HEK293T (cell line): ENCODE measurements around the gene FLNB.

Experiments used
- CTCF ChIA-PET: fragments of 350-600 bp; formaldehyde crosslinking; extraction: SDS; loops from one replicate; lab custom pipeline; 2021; ENCODE audit warnings: antibody characterized with exemption, inconsistent platforms; lab: Yijun Ruan, JAX
- POLR2A ChIA-PET: fragments of 350-600 bp; formaldehyde crosslinking; extraction: SDS; loops from one replicate; lab custom pipeline; 2020; ENCODE audit warnings: antibody characterized with exemption, inconsistent platforms; lab: Yijun Ruan, JAX
- DNase-seq: peaks from one replicate; pipeline ENCODE4 v3.0.0; 2012; ENCODE audit warnings: mixed read lengths; ENCODE audit errors: extremely low spot score
- ARNT ChIP-seq: fragments of 450-650 bp; IDR thresholded peaks from 2 replicates; pipeline ENCODE4 v1.6.1; 2017; ENCODE audit warnings: mild to moderate bottlenecking
- BHLHE40 ChIP-seq: fragments of 450-650 bp; IDR thresholded peaks from 2 replicates; pipeline ENCODE4 v1.6.1; 2016; ENCODE audit warnings: mild to moderate bottlenecking, moderate library complexity, borderline replicate concordance
- CTBP1 ChIP-seq: fragments of 450-650 bp; IDR thresholded peaks from 2 replicates; pipeline ENCODE4 v1.6.1; 2016; ENCODE audit warnings: borderline replicate concordance
- ELF4 ChIP-seq: fragments of 450-650 bp; IDR thresholded peaks from 2 replicates; pipeline ENCODE4 v1.6.1; 2017; ENCODE audit warnings: antibody characterized with exemption
- FOXA1 ChIP-seq: fragments of 450-650 bp; IDR thresholded peaks from 2 replicates; pipeline ENCODE4 v1.6.1; 2016; ENCODE audit warnings: mild to moderate bottlenecking
- FOXK2 ChIP-seq: fragments of 450-650 bp; IDR thresholded peaks from 2 replicates; pipeline ENCODE4 v1.6.1; 2016; ENCODE audit warnings: mild to moderate bottlenecking
- FOXM1 ChIP-seq: fragments of 450-650 bp; IDR thresholded peaks from 2 replicates; pipeline ENCODE4 v1.6.1; 2017; ENCODE audit warnings: mild to moderate bottlenecking, borderline replicate concordance
- HDGF ChIP-seq: fragments of 450-650 bp; IDR thresholded peaks from 2 replicates; pipeline ENCODE4 v1.6.1; 2017; ENCODE audit warnings: antibody characterized with exemption, borderline replicate concordance
- L3MBTL2 ChIP-seq: fragments of 450-650 bp; conservative IDR thresholded peaks from 2 replicates; pipeline ENCODE4 v1.6.1; 2016; ENCODE audit warnings: mild to moderate bottlenecking
- LEF1 ChIP-seq: fragments of 450-650 bp; IDR thresholded peaks from 2 replicates; pipeline ENCODE4 v1.6.1; 2017; ENCODE audit warnings: mild to moderate bottlenecking, borderline replicate concordance
- NFRKB ChIP-seq: fragments of 450-650 bp; IDR thresholded peaks from 2 replicates; pipeline ENCODE4 v1.6.1; 2016; ENCODE audit warnings: mild to moderate bottlenecking, moderate library complexity
- PKNOX1 ChIP-seq: fragments of 450-650 bp; IDR thresholded peaks from 2 replicates; pipeline ENCODE4 v1.6.1; 2016
- SP1 ChIP-seq: fragments of 450-650 bp; IDR thresholded peaks from 2 replicates; pipeline ENCODE4 v1.6.1; 2017
- SUZ12 ChIP-seq: fragments of 450-650 bp; IDR thresholded peaks from 2 replicates; pipeline ENCODE4 v1.6.1; 2016; ENCODE audit warnings: mild to moderate bottlenecking
- TARDBP ChIP-seq: fragments of 450-650 bp; IDR thresholded peaks from 2 replicates; pipeline ENCODE4 v1.6.1; 2016
- ZNF384 ChIP-seq: fragments of 450-650 bp; IDR thresholded peaks from 2 replicates; pipeline ENCODE4 v1.6.1; 2016

FLNB gene

GRCh38 chr3:58207954-58208353, 199.7 kb downstream of the FLNB start:
- DNase-seq = no peak
- ChIA-PET POLR2A (no interaction called here), CTCF (interaction anchor here (1.1 kb wide), 1 partner anchor 10 kb away, joined by 3 read pairs; no protein-coding TSS in a partner anchor)
- no peak for TF ChIP-seq PKNOX1
- no peak for TF ChIP-seq L3MBTL2
- no peak for TF ChIP-seq FOXA1
- no peak for TF ChIP-seq HDGF
- no peak for TF ChIP-seq NFRKB

- no peak for DNase-seq
- TF ChIP-seq FOXM1 (no peak), SUZ12 (no peak), FOXA1 (no peak), HDGF (no peak), ZNF384 (no peak), TARDBP (no peak), ELF4 (no peak), SP1 (no peak), L3MBTL2 (no peak), CTBP1 (no peak), LEF1 (no peak), PKNOX1 (no peak)
- CTCF ChIA-PET = no interaction called here
- POLR2A ChIA-PET = no interaction called here
Observed at GRCh38 chr3:58209933-58210332, 201.7 kb downstream of the FLNB start.

DNA sequence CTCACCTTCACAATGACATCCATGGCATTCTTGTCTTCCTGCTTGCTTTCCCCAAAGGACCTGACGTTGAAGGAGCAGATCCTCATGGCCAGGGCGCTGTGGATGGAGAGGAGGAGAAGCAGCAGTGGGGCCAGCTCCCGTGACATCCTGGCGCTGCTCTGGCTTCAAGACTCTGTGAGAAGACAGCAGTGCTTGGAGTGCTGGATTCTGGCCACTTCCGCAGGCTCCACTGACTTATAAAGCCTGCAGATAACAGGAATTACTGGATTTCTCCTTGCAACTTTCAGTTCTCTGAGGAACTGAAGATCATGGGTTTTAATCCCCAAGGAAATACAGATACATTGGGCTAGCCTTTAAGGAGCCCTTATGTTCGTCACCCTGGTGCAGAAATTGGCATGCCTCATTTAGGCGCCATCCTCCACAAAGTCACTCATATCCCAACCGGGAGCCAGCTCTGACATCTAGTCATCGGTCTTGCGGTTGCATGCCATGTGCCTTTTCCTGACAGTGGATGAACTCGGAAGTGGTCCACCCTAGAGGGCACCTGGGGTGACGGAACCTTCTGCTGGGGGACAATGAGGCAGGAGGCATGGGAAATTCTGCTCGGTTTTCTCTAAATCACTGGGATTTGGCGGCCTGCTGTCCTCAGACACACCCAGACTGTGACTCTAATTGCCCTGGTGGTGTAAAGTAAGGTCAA, 202.7 kb downstream of the FLNB start, which contains the start of gene DNASE1L3:
Gene DNASE1L3 (minus strand): TSS at position 212 of the 700 bp plus-strand sequence. CDS start 66 bp downstream, at position 146.
- no peak for DNase-seq
- ChIA-PET POLR2A (no interaction called here), CTCF (no interaction called here)
- TF ChIP-seq ZNF384 (no peak), SP1 (no peak), FOXK2 (no peak), ELF4 (no peak)

DNA sequence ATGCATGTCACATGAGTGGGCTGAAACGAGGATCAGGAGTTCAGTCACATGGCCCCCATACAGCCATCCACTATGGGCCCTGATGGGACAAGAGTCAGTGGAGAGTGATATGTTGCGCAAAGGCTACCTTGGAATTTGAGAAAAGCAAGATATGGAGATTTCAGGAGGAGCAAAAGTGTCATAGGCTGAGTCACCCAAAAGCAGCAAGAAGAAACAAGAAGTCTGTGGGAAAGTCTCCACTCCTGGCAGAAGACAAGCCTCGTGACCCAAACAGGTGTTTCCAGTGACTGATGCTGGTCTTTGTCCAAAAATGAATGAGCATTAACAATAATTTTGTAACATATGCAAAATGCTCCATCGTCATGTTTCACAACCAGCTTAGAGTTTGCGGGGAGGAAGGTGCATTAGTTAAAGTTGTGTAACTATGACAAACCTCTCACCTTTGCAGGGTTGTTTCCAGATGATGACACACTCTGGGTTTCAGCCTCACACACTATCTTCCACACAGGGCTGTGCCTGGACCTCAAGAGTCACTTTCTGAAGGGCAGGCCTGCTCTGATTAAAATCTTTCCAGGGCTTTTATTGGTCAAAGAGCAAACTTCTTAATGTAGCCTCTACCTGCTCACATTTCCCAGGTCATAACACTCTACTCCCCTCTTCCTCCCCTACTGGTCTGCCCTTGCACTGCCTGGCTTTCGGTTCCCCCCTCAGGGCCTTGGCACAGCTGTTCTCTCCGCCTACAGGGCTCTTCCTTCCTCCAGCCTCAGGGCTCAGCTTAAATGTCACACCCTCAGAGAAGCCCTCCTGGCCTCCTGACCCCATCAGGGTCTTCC, 206.5 kb downstream of the FLNB start:
- TF ChIP-seq SUZ12 (no peak), FOXK2 (no peak), CTBP1 (no peak), LEF1 (no peak), SP1 (no peak), BHLHE40 (no peak), FOXM1 (no peak)
- ChIA-PET CTCF (interaction anchor here (0.7 kb wide), 1 partner anchor 252 kb away, joined by 3 read pairs; no protein-coding TSS in a partner anchor), POLR2A (no interaction called here)
- no peak for DNase-seq

DNA sequence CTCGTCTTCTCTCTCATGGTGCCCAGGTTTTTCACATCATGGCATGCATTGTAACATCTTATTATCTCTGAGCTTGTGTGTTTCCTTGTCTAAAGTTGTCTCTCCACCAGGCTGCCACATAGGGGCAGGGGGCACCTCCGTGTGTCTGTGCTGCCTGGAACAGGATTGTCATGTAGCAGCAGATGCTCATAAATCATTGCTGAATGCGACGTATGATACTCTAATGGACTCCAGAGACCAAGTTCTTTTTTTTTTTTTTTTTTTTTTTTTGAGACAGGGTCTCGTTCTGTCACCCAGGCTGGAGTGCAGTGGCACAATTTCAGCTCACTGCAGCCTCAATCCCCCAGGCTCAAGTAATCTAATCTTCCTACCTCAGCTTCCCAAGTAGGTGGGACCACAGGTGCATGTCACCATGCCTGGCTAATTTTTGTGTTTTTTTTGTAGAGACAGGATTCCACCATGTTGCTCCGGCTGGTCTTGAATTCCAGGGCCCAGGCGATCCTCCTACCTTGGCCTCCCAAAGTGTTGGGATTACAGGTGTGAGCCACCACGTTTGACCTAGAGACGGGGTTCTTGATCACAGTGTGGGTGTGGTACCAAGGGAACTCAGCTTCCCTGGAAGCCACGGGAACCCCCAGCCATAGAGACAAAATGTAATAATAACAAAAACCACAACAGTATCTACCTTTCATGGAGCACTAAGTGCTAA, 207.2 kb downstream of the FLNB start:
- DNase-seq = no peak
- ChIA-PET POLR2A (no interaction called here), CTCF (interaction anchor here (0.7 kb wide), 2 partner anchors 36 to 253 kb away, joined by 3 read pairs; no protein-coding TSS in a partner anchor)
- TF ChIP-seq PKNOX1 (peak; percentile 74), ZNF384 (no peak)

DNA sequence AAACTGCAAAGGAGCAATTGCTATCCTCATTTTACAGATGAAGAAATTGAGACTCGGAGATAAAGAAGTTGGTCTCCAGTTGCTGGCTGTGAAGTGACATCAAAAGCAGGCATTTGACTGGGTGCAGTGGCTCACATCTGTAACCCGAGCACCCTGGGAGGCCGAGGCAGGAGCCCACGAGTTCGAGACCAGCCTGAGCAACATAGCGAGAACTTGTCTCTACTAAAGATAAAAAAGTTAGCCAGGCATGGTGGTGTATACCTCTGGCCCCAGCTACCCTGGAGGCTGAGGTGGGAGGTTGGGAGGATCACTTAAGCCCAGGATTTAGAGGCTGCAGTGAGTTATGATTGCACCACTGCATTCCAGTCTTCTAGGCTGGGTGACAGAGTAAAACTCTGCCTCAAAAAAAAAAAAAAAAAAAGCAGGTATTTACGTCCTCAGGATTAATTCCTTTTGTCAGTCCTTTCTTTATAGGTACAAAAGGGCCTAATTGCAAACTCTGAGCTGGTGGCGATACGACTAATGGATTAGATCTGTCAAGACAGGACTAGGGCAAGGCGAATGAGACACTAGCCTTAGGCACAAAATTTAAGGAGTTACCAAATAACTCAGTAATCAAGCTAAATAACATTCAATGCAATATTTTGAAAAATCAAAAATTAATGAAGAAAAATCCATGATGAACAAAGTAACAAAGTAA, 208.4 kb downstream of the FLNB start:
- TF ChIP-seq TARDBP = no peak
- no peak for TF ChIP-seq NFRKB
- no peak for TF ChIP-seq SP1
- no peak for TF ChIP-seq FOXA1
- TF ChIP-seq ARNT = no peak
- TF ChIP-seq CTBP1 = no peak
- TF ChIP-seq ELF4 = no peak
- no peak for TF ChIP-seq LEF1
- TF ChIP-seq FOXK2 = no peak
- no peak for TF ChIP-seq PKNOX1
- TF ChIP-seq L3MBTL2 = no peak
- no peak for TF ChIP-seq HDGF
- TF ChIP-seq FOXM1 = no peak
- no peak for TF ChIP-seq BHLHE40
- no peak for TF ChIP-seq ZNF384
- TF ChIP-seq SUZ12 = no peak
- CTCF ChIA-PET = interaction anchor here (0.7 to 1.7 kb wide), 6 partner anchors 10 to 30 kb away, joined by 3 to 13 read pairs (median 4); no protein-coding TSS in a partner anchor
- DNase-seq = no peak
- POLR2A ChIA-PET = no interaction called here
